ENCODE measurements around the gene EXD3. TPM values are rescaled to one million over a fixed set of nuclear protein-coding genes. Genes with fewer than 3 reads are reported as not detected.

EXD3 gene
- total and polyA plus RNA-seq, 2 of the 4 experiments (the other 2 are of a cell fraction) = 1.1 to 7.4 TPM

DNA sequence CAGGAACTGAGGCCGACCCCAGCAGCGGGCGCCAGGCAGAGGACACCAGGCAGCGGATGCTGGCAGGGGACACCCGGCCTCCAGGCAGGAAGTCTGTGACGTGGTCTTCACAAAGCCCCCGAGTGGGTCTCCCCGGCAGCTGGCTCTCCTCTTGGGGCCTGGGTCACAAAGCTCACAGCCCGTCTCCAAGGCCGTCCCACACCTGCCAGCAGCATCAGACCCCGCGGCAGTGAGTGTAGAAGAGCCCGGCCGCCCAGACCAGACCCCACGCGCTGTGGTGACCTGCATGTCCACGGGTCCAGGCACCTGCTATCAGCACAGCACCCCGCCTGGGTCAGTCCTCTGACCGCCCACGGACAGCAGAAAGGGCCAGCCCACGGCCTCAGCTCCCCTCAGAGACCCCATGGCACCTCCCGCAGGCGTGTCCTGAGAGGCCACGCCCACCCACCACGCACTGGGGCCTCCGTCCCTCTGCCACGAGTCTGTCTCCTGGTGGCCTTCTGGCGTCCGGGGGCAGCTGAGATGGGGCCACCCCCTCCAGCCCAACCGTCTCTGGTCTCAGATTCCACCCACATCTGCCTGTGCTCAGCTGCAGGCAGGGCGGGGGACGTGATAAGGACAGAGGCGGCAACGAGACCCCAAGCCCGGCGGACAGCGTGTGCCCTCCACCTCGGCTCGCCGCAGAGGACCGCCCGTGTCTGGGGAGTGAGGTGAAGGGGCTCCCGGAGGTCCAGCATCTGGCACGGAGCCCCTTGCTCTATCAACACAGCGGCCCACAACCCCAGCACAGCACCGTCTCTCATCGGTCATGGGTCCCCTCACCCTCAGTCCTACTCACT is 34.2 kb downstream of the EXD3 start (continued):
- TF ChIP-seq RAD21 (IDR thresholded peaks at IDR 0.05; ENCODE audit: low read length) = no peak

DNA sequence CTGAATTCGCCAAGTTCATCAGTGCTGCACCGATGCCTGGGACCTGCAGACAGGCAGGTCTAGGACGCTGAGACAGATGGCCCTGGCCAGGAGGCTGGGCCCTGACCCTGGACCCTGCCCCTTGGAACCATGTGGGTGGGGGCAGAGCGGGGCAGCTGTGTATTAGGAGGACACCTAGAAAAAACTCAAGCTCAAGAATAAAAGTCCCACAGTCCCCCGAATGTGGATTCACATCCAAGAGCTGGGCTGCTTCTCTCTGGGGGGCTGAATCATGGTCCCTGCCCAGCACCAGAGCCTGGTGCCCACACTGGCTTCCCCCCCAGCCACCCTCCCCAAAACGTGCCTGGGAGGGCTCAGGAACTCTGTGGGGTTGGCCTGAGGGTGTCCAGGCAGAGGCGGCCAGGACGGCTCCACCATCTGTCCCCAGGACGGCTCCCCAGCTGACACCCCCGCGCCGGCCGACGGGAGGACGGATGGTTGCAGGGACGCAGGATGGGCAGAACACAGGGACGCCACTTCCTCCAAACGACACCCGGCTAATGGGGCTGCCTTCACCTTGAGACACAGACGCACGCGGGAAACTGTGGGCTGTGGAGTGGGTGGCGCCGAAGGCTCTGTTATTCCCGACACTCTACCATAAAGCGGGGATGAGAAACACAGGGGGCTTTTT is 34.9 kb downstream of the EXD3 start:
- 77% methylated on average over 5 of the region's 26 CpGs; no CpG with 5 or more reads in 1 of the 2 experiments for WGBS, 2 experiments (ENCODE audit: extremely low coverage in 2 of 2, insufficient read length in 1 of 2)
- Histone ChIP-seq H3K27me3 (ENCODE audit: control insufficient read depth, insufficient read depth, low read length) (no peaks in the 10 kb centered on the region), H3K56ac (ENCODE audit: extremely low read depth, insufficient read depth, low read length) (no peak overlapping the region), H3K27ac (ENCODE audit: insufficient read depth, low read length) (no peak overlapping the region), H2BK20ac (ENCODE audit: low read depth, low read length) (no peak overlapping the region), H3K4me1 (ENCODE audit: control insufficient read depth, insufficient read depth, low read length) (peaks cover 10% of the 10 kb centered on the region; the same call in 1 of the 2 replicates), H3K23ac (ENCODE audit: low read depth, low read length) (no peak overlapping the region), H2AFZ (replicated peaks; ENCODE audit: low read length, poor library complexity) (no peak overlapping the region), H2BK5ac (ENCODE audit: low read depth, low read length, poor library complexity, severe bottlenecking) (no peak overlapping the region), H3K9me3 (ENCODE audit: control insufficient read depth, insufficient read depth, low read length) (no peaks in the 10 kb centered on the region), H3K36me3 (ENCODE audit: control insufficient read depth, insufficient read depth, low read length) (peaks cover 4% of the 10 kb centered on the region; the same call in 1 of the 2 replicates), H3K18ac (ENCODE audit: low read depth, low read length) (no peak overlapping the region), H3K79me1 (ENCODE audit: low read depth in 1 of 2, low read length in 2 of 2) (no peaks in the 10 kb centered on the region), H3K9me1 (ENCODE audit: insufficient read depth, low read length) (no peaks in the 10 kb centered on the region; the same call in 1 of the 2 replicates), H3K9ac (ENCODE audit: low read depth, low read length) (no peak overlapping the region), H4K91ac (ENCODE audit: insufficient read depth, low read depth, low read length) (no peak overlapping the region), H3K4ac (ENCODE audit: low read depth, low read length) (no peak overlapping the region), H3K4me3 (ENCODE audit: insufficient read depth, low read depth, low read length) (no peak overlapping the region), H3K4me2 (ENCODE audit: low read depth, low read length) (no peak overlapping the region), H2AK9ac (replicated peaks; ENCODE audit: low read depth, low read length, poor library complexity) (no peak overlapping the region), H2BK15ac (ENCODE audit: low read depth, low read length) (no peak overlapping the region), H3K14ac (replicated peaks; ENCODE audit: low read depth, low read length) (no peak overlapping the region), H4K5ac (ENCODE audit: low read depth, low read length) (no peak overlapping the region), H2AK5ac (ENCODE audit: low read depth, low read length) (no peak overlapping the region), H4K20me1 (ENCODE audit: insufficient read depth, low read length) (peaks cover 3% of the 10 kb centered on the region; the same call in 1 of the 2 replicates), H2BK120ac (ENCODE audit: low read depth, low read length) (no peak overlapping the region), H4K8ac (ENCODE audit: low read depth in 2 of 2, low read length in 2 of 2) (no peak overlapping the region)
- dilution Hi-C loops (cut with HindIII; ENCODE audit: low sequenced_read_pairs, unreplicated experiment) = no loop called here
- intact Hi-C loops (cut with micrococcal nuclease) = no loop called here
- no peak for TF ChIP-seq NFE2L2 (IDR thresholded peaks at IDR 0.05; ENCODE audit: low read depth, low read length)
- in situ Hi-C loops (cut with MboI; ENCODE audit: low sequenced_read_pairs) = no loop called here
- ChIA-PET CTCF (no interaction called here), POLR2A (ENCODE audit: unreplicated experiment) (no interaction called here)
- DNase-seq (no peak), ATAC-seq (ENCODE audit: low read depth) (no peak)
- BruUV-seq (replicated peaks) = no TSS peak

Measured in IMR-90 (cell line).